HCT116 (cell line): ENCODE data around the gene UTP20.

ENCODE experiments used
- CTCF ChIP-seq, 3 experiments: fragments of 200-600 bp in 1 of 3; sonication (generic) in 1 of 3; IDR thresholded peaks in 2 of 3; conservative IDR thresholded peaks in 1 of 3; 2 replicates each; pipeline ENCODE4 v1.5.1; 2012 to 2017; ENCODE audit warnings: low read depth in 2 of 3, low read length in 2 of 3, antibody characterized with exemption in 1 of 3, borderline replicate concordance in 1 of 3, control low read depth in 1 of 3, mild to moderate bottlenecking in 1 of 3, mixed read lengths in 1 of 3, mixed run types in 1 of 3, moderate library complexity in 1 of 3; ENCODE audit not compliant: insufficient read depth in 1 of 3
- ELF1 ChIP-seq: IDR thresholded peaks from 2 replicates; pipeline ENCODE4 v1.6.1; 2012; ENCODE audit warnings: low read depth, borderline replicate concordance
- EZH2 ChIP-seq: fragments of 200-600 bp; sonication (generic); IDR thresholded peaks from 2 replicates; pipeline ENCODE4 v1.6.1; 2017; ENCODE audit warnings: antibody characterized with exemption, mixed run types
- EZH2phosphoT487 ChIP-seq: fragments of 200-600 bp; IDR thresholded peaks from 2 replicates; pipeline ENCODE4 v1.6.1; 2018; ENCODE audit warnings: antibody characterized with exemption, borderline replicate concordance
- MAX ChIP-seq: IDR thresholded peaks from 2 replicates; pipeline ENCODE4 v1.6.1; 2012
- POLR2A ChIP-seq: IDR thresholded peaks from 2 replicates; pipeline ENCODE4 v1.7.0; 2011; ENCODE audit warnings: borderline replicate concordance; ENCODE audit not compliant: insufficient read depth, insufficient read length; ENCODE audit errors: extremely low read depth
- POLR2AphosphoS5 ChIP-seq: IDR thresholded peaks from 2 replicates; pipeline ENCODE4 v1.6.1; 2011; ENCODE audit warnings: mild to moderate bottlenecking, low read depth, low read length, moderate library complexity
- RAD21 ChIP-seq: IDR thresholded peaks from 2 replicates; pipeline ENCODE4 v1.6.1; 2012; ENCODE audit warnings: low read depth, mild to moderate bottlenecking
- REST ChIP-seq: IDR thresholded peaks from 2 replicates; pipeline ENCODE4 v1.6.1; 2012; ENCODE audit warnings: low read depth
- ZBTB33 ChIP-seq: IDR thresholded peaks from 2 replicates; pipeline ENCODE4 v1.6.1; 2011; ENCODE audit warnings: mild to moderate bottlenecking, low read length, moderate library complexity; ENCODE audit not compliant: insufficient replicate concordance; ENCODE audit errors: extremely low read depth

- TF ChIP-seq EZH2 (no peak), CTCF (IDR thresholded peaks at IDR 0.05 in 2 of 3, conservative IDR thresholded peaks at IDR 0.05 in 1 of 3; ENCODE audit: borderline replicate concordance in 1 of 3, insufficient read depth in 1 of 3, low read depth in 2 of 3, low read length in 2 of 3) (no peak), ELF1 (no peak), MAX (no peak), POLR2A (no peak), REST (no peak), ZBTB33 (no peak), POLR2AphosphoS5 (no peak), RAD21 (no peak), EZH2phosphoT487 (no peak)
Measured at GRCh38 chr12:101336437-101336836, 56.5 kb downstream of the UTP20 start.
